Suprapubic skin (tissue), 4 donors: ENCODE data around the gene PTPRN2. TPM values are rescaled to one million over a fixed set of nuclear protein-coding genes. Genes with fewer than 3 reads are reported as not detected.
"Not testable (repeated sequence)": the region's sequence is repeated elsewhere in the genome, so short reads cannot be mapped to it uniquely, and the experiment has no call there.

ENCODE experiments used
- DNase-seq, 2 donors: peaks; one replicate each; pipeline ENCODE4 v3.0.0-alpha.2; 2019; ENCODE audit warnings: low spot score in 2 of 2
- H3K27ac ChIP-seq: fragments of 200-600 bp; sonication (generic); one replicate; pipeline ENCODE4 v1.5.1; 2019
- H3K27me3 ChIP-seq: fragments of 200-600 bp; sonication (generic); one replicate; pipeline ENCODE4 v1.5.1; 2019
- H3K36me3 ChIP-seq: fragments of 200-600 bp; sonication (generic); one replicate; pipeline ENCODE4 v1.5.1; 2019
- H3K4me1 ChIP-seq: fragments of 200-600 bp; sonication (generic); one replicate; pipeline ENCODE4 v1.5.1; 2019
- H3K4me3 ChIP-seq: fragments of 200-600 bp; sonication (generic); one replicate; pipeline ENCODE4 v1.5.1; 2019; ENCODE audit warnings: mild to moderate bottlenecking
- H3K9me3 ChIP-seq: fragments of 200-600 bp; sonication (generic); one replicate; pipeline ENCODE4 v1.5.1; 2019
- EP300 ChIP-seq: sonication (generic); formaldehyde crosslinking; IDR thresholded peaks from one replicate; pipeline ENCODE4 v1.6.1; 2017; ENCODE audit warnings: antibody characterized with exemption
- POLR2A ChIP-seq, 2 donors: fragments of 450-650 bp; IDR thresholded peaks; one replicate each; pipeline ENCODE4 v1.6.1; 2017; ENCODE audit warnings: antibody characterized with exemption in 2 of 2, mild to moderate bottlenecking in 2 of 2, moderate library complexity in 2 of 2
- POLR2AphosphoS5 ChIP-seq, 3 donors: sonication (generic); formaldehyde crosslinking; IDR thresholded peaks; one replicate each; pipeline ENCODE4 v1.6.1; 2017; ENCODE audit warnings: antibody characterized with exemption in 3 of 3
- WGBS: methylation state at CpG from one replicate; pipeline ENCODE4 v1.1.5; 2018; 5-methylcytosine and 5-hydroxymethylcytosine counted together
- total RNA-seq, 4 donors: library from RNA; depleted of rRNA; stranded (reverse); fragments of >200 nt; gene quantifications; one replicate each; pipeline ENCODE4 v1.1.0, GENCODE V29; 2016
- TF ChIP-seq, protein P1 (sequence below), 2 donors: fragments of 200-600 bp in 1 of 2; fragments of 450-650 bp in 1 of 2; sonication (generic) in 1 of 2; IDR thresholded peaks; one replicate each; pipeline ENCODE4 v1.5.1; 2016 to 2019; ENCODE audit warnings: antibody characterized with exemption in 2 of 2, mild to moderate bottlenecking in 1 of 2, moderate library complexity in 1 of 2

Gene PTPRN2
- total RNA-seq, 4 donors from 2014 or later, result 0.23 to 1.8 (median 1.3) TPM

DNA sequence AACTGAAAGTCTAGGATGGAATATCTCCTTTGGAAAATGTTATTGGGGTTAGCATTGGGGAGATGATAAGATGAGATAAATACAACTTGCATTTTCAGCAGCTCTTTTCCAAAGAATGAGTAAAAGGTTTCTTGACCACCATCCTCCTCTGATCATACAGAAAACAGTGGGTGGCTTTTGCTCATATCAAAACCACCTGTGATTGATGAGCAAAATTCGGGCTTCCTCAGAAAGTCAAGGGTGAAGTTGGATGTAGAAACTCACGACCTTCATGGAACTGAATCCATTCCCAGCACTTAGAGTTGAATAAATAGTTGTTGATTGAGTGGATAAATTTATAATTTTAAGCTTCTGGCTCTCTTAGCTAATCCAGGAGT lies 1092.5 kb downstream of the PTPRN2 start:
- Histone ChIP-seq H3K4me1 (no peaks in the 10 kb centered on the region), H3K4me3 (no peak overlapping the region), H3K27ac (no peak overlapping the region), H3K27me3 (no peaks in the 10 kb centered on the region), H3K9me3 (no peaks in the 10 kb centered on the region), H3K36me3 (no peaks in the 10 kb centered on the region)
- WGBS, result 58% methylated on average over 2 of the region's 2 CpGs
- no peak for DNase-seq
- no peak for TF ChIP-seq POLR2AphosphoS5 (IDR thresholded peaks at IDR 0.05)
- no peak for TF ChIP-seq POLR2A (IDR thresholded peaks at IDR 0.05)
- no peak for TF ChIP-seq EP300
- TF ChIP-seq, protein P1, sequence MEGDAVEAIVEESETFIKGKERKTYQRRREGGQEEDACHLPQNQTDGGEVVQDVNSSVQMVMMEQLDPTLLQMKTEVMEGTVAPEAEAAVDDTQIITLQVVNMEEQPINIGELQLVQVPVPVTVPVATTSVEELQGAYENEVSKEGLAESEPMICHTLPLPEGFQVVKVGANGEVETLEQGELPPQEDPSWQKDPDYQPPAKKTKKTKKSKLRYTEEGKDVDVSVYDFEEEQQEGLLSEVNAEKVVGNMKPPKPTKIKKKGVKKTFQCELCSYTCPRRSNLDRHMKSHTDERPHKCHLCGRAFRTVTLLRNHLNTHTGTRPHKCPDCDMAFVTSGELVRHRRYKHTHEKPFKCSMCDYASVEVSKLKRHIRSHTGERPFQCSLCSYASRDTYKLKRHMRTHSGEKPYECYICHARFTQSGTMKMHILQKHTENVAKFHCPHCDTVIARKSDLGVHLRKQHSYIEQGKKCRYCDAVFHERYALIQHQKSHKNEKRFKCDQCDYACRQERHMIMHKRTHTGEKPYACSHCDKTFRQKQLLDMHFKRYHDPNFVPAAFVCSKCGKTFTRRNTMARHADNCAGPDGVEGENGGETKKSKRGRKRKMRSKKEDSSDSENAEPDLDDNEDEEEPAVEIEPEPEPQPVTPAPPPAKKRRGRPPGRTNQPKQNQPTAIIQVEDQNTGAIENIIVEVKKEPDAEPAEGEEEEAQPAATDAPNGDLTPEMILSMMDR (IDR thresholded peaks at IDR 0.05), result no peak

DNA sequence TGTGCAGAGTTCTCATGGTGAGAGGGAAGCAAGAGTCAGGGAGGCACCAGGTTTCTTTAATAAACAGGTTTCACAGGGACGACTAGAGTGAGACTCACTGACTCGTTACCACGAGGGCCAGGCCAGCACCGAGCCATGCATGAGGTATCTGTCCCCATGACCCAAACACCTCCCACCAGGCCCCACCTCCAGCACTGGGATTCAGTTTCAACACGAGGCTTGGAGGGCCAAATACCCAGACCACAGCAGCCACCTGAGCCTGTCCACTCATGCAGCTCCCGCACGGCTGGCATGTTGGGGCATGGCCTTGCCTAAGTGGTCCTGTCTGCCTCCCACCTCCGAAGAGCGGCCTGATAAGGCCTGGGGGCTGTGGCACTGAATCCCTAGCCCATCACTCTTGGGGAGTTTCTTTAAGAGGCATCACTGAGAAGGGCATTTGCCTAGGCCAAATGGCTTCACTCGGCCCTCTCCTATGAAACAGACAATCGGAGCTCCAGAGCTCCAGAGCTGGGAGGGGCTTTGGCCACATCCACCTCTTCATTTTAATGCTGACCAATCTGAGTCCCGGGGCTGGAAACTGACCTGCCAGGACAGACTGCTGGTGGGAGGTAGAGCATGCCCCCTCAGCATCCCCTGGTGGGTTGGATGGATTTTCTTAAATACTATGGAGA lies 1093.0 kb downstream of the PTPRN2 start:
- H3K9me3 ChIP-seq, result no peaks in the 10 kb centered on the region
- H3K36me3 ChIP-seq, result no peaks in the 10 kb centered on the region
- no peak for DNase-seq
- H3K4me3 ChIP-seq, result no peak overlapping the region
- WGBS, result 73% methylated on average over 10 of the region's 12 CpGs
- H3K4me1 ChIP-seq, result no peaks in the 10 kb centered on the region
- TF ChIP-seq POLR2AphosphoS5 (IDR thresholded peaks at IDR 0.05), result no peak
- no peak for TF ChIP-seq POLR2A (IDR thresholded peaks at IDR 0.05)
- TF ChIP-seq, protein P1 (IDR thresholded peaks at IDR 0.05), result no peak
- TF ChIP-seq EP300, result no peak
- no peak overlapping the region for H3K27ac ChIP-seq
- no peaks in the 10 kb centered on the region for H3K27me3 ChIP-seq

DNA sequence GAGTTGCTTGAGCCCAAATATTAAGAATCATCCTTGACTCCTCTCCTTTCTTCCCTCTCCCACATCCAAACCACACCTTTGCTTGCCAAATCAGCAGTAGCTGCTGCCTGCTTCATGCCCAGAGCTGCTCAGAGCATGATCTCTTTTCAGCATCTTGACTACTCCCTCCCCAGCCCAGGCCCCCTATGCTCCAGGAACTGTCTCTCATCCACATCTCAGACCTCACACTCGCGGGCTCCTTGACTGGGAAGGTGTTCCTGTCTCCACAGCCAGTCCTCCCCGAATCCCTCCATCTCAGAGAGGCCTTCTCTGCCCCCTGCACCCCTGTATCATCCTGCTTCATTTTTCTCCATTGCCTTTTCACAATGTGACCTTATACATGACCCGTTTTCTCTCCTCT lies 1093.8 kb downstream of the PTPRN2 start:
- DNase-seq, result no peak
- Histone ChIP-seq H3K27me3 (no peaks in the 10 kb centered on the region), H3K4me3 (no peak overlapping the region), H3K27ac (no peak overlapping the region), H3K9me3 (no peaks in the 10 kb centered on the region), H3K4me1 (no peaks in the 10 kb centered on the region), H3K36me3 (no peaks in the 10 kb centered on the region)
- 77% methylated on average over 4 of the region's 4 CpGs for WGBS
- TF ChIP-seq EP300 (no peak), POLR2A (IDR thresholded peaks at IDR 0.05) (no peak), POLR2AphosphoS5 (IDR thresholded peaks at IDR 0.05) (no peak)
- TF ChIP-seq, protein P1 (IDR thresholded peaks at IDR 0.05), result no peak

DNA sequence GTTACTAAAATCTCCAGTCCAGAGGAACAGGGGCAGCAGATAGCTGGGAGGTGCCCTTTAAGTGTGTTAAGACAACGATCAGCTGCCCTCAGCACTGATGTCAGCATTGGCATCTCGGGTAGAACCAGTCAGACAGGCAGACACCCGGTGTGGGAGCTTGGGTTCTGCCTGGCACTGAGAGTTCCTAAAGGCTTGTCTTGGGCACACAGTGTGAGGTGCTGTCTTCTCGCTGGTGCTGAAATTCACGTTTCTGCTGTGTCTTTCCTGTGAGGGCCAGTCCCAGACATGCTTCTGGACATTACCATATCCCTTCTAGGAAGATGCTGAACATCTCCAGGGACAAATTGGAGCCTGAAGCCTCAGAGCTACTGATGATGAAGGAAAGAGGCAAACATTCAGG lies 1094.6 kb downstream of the PTPRN2 start:
- no peak for TF ChIP-seq EP300

DNA sequence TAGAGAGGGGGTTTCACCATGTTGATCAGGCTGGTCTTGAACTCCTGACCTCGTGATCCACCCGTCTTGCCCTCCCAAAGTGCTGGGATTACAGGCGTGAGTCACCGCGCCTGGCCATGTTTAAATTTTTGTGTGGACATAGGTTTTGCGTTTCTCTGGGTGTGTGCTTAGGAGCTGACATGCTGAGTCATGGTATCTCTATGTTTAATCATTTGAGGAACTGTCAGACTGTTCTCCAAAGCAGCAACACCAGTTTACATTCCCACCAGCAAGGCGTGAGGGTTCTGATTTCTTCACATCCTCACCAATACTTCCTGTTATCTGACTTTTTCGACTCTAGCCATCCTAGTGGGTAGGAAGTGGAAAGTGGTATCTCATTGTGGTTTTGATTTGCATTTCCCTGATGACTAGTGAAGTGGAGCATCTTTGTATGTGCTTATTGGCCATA lies 1097.1 kb downstream of the PTPRN2 start:
- TF ChIP-seq POLR2AphosphoS5 (IDR thresholded peaks at IDR 0.05) (no peak), EP300 (no peak), POLR2A (IDR thresholded peaks at IDR 0.05) (no peak)
- TF ChIP-seq, protein P1 (IDR thresholded peaks at IDR 0.05), result no peak
- no peaks in the 10 kb centered on the region for H3K9me3 ChIP-seq
- H3K36me3 ChIP-seq, result no peaks in the 10 kb centered on the region
- H3K4me3 ChIP-seq, result no peak overlapping the region
- DNase-seq, result no peak
- H3K4me1 ChIP-seq, result no peaks in the 10 kb centered on the region
- WGBS, result 63% methylated on average over 8 of the region's 8 CpGs
- H3K27me3 ChIP-seq, result no peaks in the 10 kb centered on the region
- no peak overlapping the region for H3K27ac ChIP-seq

More for the DNA sequence above, 1094.6 kb downstream of the PTPRN2 start:
- Histone ChIP-seq H3K9me3 (no peaks in the 10 kb centered on the region), H3K4me3 (no peak overlapping the region), H3K27me3 (no peaks in the 10 kb centered on the region), H3K27ac (no peak overlapping the region), H3K36me3 (no peaks in the 10 kb centered on the region), H3K4me1 (no peaks in the 10 kb centered on the region)
- WGBS, result 27% methylated on average over 5 of the region's 5 CpGs
- no peak for DNase-seq

DNA sequence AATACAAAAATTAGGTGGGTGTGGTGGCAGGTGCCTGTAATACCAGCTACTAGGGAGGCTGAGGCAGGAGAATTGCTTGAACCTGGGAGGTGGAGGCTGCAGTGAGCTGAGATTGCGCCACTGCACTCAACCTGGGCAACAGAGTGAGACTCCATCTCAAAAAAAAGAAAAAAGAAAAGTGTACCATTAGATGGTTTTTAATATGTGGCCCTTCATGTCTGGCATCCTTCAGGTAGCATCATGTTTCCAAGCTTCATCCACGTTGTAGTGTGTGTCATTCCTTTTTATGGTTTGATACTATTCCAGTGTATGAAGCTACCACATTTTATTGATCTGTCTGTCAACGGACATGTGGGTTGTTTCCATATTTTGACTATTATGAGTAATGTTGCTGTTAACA lies 1097.8 kb downstream of the PTPRN2 start:
- not testable (repeated sequence) for H3K27ac ChIP-seq

More for the DNA sequence above, 1097.8 kb downstream of the PTPRN2 start:
- DNase-seq, H3K9me3 ChIP-seq, H3K4me3 ChIP-seq, H3K27me3 ChIP-seq, H3K4me1 ChIP-seq, H3K36me3 ChIP-seq: not testable (repeated sequence)
- 63% methylated on average over 3 of the region's 3 CpGs for WGBS

Other genes with a start within 250 kb of the PTPRN2 start
- 10 to 100 TPM in 1 of 4 donors, 1 to 10 TPM in 3; 5.6 to 11.4 (median 7.2) TPM for gene NCAPG2, start 117.0 kb upstream of the PTPRN2 start, total RNA-seq
- 10 to 100 TPM; 68.3 to 95.8 (median 82.6) TPM for gene ESYT2, start 241.7 kb upstream of the PTPRN2 start, total RNA-seq